GM12865 (cell line): Measurements from ENCODE around the gene SMIM20.

ENCODE experiments used
- DNase-seq: peaks from one replicate; pipeline ENCODE4 v3.0.0; 2010; ENCODE audit warnings: low read depth
- H3K4me3 ChIP-seq: 2 replicates; pipeline ENCODE4 v1.5.1; 2011; ENCODE audit warnings: mild to moderate bottlenecking, low read depth, low read length, control low read depth
- TF ChIP-seq, protein P1 (sequence below): IDR thresholded peaks from 2 replicates; pipeline ENCODE4 v1.5.1; 2011; ENCODE audit warnings: low read length, control low read depth, low read depth, inconsistent platforms; ENCODE audit not compliant: insufficient read depth; ENCODE audit errors: missing control alignments

The SMIM20 gene

DNA sequence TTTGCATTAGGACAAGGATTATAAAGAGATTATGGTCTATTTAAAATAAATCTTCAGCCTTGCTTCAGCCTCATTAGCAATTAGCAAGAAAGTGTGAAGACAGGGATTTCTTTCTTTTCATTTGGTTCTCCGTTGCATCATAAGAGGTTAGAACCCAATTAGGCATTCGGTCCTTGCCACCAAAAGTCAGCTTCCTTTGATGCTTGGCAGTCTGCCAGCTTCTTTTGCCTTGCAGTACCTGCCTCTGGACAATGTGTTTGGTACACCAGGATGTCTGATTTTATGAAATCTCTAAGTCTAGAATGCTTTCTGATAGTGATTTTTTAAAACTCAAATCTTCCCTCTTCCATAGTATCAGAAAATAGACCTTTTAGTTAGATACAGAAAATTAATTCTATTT is 12.4 kb downstream of the SMIM20 start:
- TF ChIP-seq, protein P1, sequence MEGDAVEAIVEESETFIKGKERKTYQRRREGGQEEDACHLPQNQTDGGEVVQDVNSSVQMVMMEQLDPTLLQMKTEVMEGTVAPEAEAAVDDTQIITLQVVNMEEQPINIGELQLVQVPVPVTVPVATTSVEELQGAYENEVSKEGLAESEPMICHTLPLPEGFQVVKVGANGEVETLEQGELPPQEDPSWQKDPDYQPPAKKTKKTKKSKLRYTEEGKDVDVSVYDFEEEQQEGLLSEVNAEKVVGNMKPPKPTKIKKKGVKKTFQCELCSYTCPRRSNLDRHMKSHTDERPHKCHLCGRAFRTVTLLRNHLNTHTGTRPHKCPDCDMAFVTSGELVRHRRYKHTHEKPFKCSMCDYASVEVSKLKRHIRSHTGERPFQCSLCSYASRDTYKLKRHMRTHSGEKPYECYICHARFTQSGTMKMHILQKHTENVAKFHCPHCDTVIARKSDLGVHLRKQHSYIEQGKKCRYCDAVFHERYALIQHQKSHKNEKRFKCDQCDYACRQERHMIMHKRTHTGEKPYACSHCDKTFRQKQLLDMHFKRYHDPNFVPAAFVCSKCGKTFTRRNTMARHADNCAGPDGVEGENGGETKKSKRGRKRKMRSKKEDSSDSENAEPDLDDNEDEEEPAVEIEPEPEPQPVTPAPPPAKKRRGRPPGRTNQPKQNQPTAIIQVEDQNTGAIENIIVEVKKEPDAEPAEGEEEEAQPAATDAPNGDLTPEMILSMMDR, result no peak
- DNase-seq, result no peak
- H3K4me3 ChIP-seq, result no peak overlapping the region

- no peak for DNase-seq
- TF ChIP-seq, protein P1, result no peak
- no peak overlapping the region for H3K4me3 ChIP-seq
Observed at GRCh38 chr4:25927361-25928195, 13.6 kb downstream of the SMIM20 start.

DNA sequence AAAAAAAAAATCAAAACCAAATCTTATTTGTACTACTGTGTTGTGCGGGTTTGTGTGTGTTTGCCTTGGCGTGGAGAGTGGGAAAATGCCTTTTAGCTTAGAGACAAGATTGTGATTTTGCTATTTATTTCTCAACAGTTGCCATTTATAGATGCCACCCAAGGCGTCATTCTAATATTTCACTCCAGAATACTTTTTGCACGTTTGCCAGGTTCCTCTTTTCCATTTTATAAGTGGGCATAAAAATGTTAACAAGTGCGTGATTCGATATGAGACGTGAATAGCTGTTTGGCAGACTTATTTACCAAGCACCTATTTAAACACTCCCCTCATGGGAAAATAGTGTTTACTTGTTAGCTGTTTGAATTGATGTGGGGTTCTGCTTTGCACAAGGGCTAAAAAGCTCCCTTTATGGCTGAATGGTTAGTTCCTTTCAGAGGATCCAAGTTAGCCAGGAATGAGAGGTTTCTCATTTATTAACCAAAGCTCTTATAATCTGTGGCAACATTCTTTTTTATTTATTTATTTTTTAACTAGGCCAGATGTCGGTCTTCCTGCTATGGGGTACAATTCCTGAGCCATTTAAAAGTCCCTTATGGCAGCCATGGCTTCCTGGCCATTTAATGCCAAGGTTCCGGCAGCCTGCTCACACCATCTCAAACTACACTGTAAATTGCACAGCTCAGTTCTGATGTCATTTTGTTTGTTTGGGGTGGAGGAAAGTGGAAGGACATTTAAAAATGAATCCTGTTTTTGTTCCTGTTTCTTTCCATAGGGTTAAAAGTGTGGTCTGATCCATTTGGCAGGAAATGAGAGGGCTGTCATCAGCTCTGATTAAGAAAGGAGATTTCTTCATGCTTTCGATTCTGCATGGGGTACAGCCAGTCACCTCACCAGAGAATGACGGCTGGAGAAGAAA is 14.6 kb downstream of the SMIM20 start:
- no peak for DNase-seq
- TF ChIP-seq, protein P1, result no peak
- H3K4me3 ChIP-seq, result no peak overlapping the region

DNA sequence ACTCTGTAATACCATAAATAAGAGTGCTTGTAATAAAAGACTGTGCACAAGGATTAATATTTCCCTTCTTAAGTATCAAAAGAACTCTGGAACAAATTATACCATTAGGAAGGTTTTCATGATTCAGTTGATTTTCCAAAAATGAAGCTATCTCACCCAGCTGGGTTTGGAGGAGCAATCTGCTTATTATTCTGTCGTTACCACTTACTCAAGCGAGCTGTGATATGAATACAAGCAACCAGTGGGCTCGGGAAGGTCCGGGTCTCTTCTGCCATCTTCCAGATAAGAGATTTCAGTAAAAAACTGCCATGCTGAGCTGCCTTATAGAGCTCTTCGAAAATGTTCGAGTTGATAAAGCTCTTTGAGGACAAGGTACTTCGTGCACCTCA is 15.3 kb downstream of the SMIM20 start:
- TF ChIP-seq, protein P1, result no peak
- H3K4me3 ChIP-seq, result no peak overlapping the region
- no peak for DNase-seq

GRCh38 chr4:25930731-25931354 is 16.8 kb downstream of the SMIM20 start:
- H3K4me3 ChIP-seq, result no peak overlapping the region
- no peak for DNase-seq
- TF ChIP-seq, protein P1, result no peak

GRCh38 chr4:25936696-25937095 is 22.7 kb downstream of the SMIM20 start:
- no peak for DNase-seq
- TF ChIP-seq, protein P1, result no peak
- no peak overlapping the region for H3K4me3 ChIP-seq
